ENCODE results near the gene ITGB5.

- no peak for TF ChIP-seq CTCF (IDR thresholded peaks at IDR 0.05)
- no peak for TF ChIP-seq CBFB (CRISPR knock-in tag; IDR thresholded peaks at IDR 0.05; ENCODE audit: low read depth)
These were observed 13.9 kb downstream of the ITGB5 start for GRCh38 chr3:124873226-124873625.

All from WTC11 (cell line).